ENCODE measurements around the gene SH3PXD2A. TPM values are rescaled to one million over a fixed set of nuclear protein-coding genes. Genes with fewer than 3 reads are reported as not detected.
A peak's percentile ranks its signal among the peaks of the same experiment; 100 is the strongest.

Gene SH3PXD2A
- total RNA-seq, 1 experiment from 2014 or later = 4.5 TPM

GRCh38 chr10:103659674-103660363 is 195.6 kb downstream of the SH3PXD2A start:
- no peak overlapping the region for H2BK120ac ChIP-seq (ENCODE audit: low read depth, low read length, poor library complexity, severe bottlenecking)
- no peak overlapping the region for H3K27ac ChIP-seq (ENCODE audit: insufficient read length, low read depth, low read length)
- peaks cover 14 to 25% of the 10 kb centered on the region in 2 experiments for H3K4me1 Mint-ChIP-seq
- no peak overlapping the region for H2BK15ac ChIP-seq (ENCODE audit: low read depth, low read length)
- no peak overlapping the region for H2BK20ac ChIP-seq (ENCODE audit: low read depth, low read length, poor library complexity, severe bottlenecking)
- peak overlapping the region; percentile 36 for H3K18ac ChIP-seq (ENCODE audit: insufficient read length, low read depth, low read length)
- no peak overlapping the region for H3K9ac ChIP-seq (ENCODE audit: extremely low read depth, insufficient read length, low read length)
- no peaks in the 10 kb centered on the region for H3K27me3 ChIP-seq (ENCODE audit: insufficient read depth, low read length)
- H3K4me1 ChIP-seq (ENCODE audit: insufficient read depth, low read length) = no peaks in the 10 kb centered on the region
- no peak overlapping the region for H3K4me2 ChIP-seq (ENCODE audit: insufficient read depth, insufficient read length, low read length)
- TF ChIP-seq CTCF (conservative IDR thresholded peaks at IDR 0.05) = peak; percentile 10; the same call in 1 of the 3 replicates
- no peak overlapping the region for H2AFZ ChIP-seq (ENCODE audit: low read length)
- H3K9me3 Mint-ChIP-seq = peaks cover 0 to 3% of the 10 kb centered on the region in 2 experiments; a peak in 2 of 5 replicates
- no peaks in the 10 kb centered on the region for H3K79me1 ChIP-seq (ENCODE audit: insufficient read depth, low read depth, low read length, poor library complexity, severe bottlenecking)
- H3K14ac ChIP-seq (ENCODE audit: insufficient read depth, low read length) = peak overlapping the region; percentile 54
- no peak for DNase-seq
- no peak overlapping the region for H3K4me3 Mint-ChIP-seq
- no peaks in the 10 kb centered on the region for H4K20me1 ChIP-seq (ENCODE audit: control insufficient read depth, insufficient read depth, insufficient read length)
- H2BK5ac ChIP-seq (ENCODE audit: insufficient read length, low read length) = no peak overlapping the region
- H4K5ac ChIP-seq (ENCODE audit: insufficient read length, low read depth, low read length) = no peak overlapping the region
- H3K9me3 ChIP-seq (ENCODE audit: control insufficient read depth, low read depth, low read length) = no peaks in the 10 kb centered on the region
- H4K8ac ChIP-seq (replicated peaks; ENCODE audit: insufficient read length, low read depth, low read length) = no peak overlapping the region
- no CpG with 5 or more reads among the region's 11 CpGs for WGBS (ENCODE audit: extremely low coverage, insufficient read length, low lambda C conversion rate)
- no peaks in the 10 kb centered on the region for H3K23me2 ChIP-seq (ENCODE audit: insufficient read length, low read depth, low read length, poor library complexity, severe bottlenecking)
- no peak overlapping the region for H3K23ac ChIP-seq (ENCODE audit: insufficient read length, low read depth, low read length)
- H3K79me2 ChIP-seq (ENCODE audit: insufficient read depth, low read length) = no peaks in the 10 kb centered on the region
- H4K91ac ChIP-seq (ENCODE audit: insufficient read length, low read depth, low read length) = no peak overlapping the region
- H3K4ac ChIP-seq (ENCODE audit: low read depth, low read length) = no peak overlapping the region
- H3K36me3 Mint-ChIP-seq (ENCODE audit: insufficient read depth in 1 of 3, low read depth in 3 of 3) = peaks cover 12 to 20% (median 17%) of the 10 kb centered on the region in 3 experiments; a peak in 6 of 7 replicates
- H3K56ac ChIP-seq (ENCODE audit: insufficient read length, low read depth, low read length) = no peak overlapping the region
- H3K27ac Mint-ChIP-seq = no peak overlapping the region; a peak in 1 of 7 replicates
- H2AK5ac ChIP-seq (ENCODE audit: insufficient read length, low read length) = no peak overlapping the region
- H3T11ph ChIP-seq (ENCODE audit: low read length) = no peak overlapping the region
- H2BK12ac ChIP-seq (ENCODE audit: insufficient read length, low read depth, low read length) = no peak overlapping the region
- H3K27me3 Mint-ChIP-seq (ENCODE audit: low read depth) = no peaks in the 10 kb centered on the region

Measured in H9 (cell line).